Peyer's patch (tissue), 4 donors: ENCODE measurements around the gene KCNQ5.

Experiments
- POLR2A ChIP-seq, 2 donors: fragments of 450-650 bp; IDR thresholded peaks; one replicate each; pipeline ENCODE4 v1.5.1; 2017; ENCODE audit warnings: antibody characterized with exemption in 2 of 2, mild to moderate bottlenecking in 2 of 2, moderate library complexity in 2 of 2
- TF ChIP-seq, protein P1 (sequence below), 6 experiments: fragments of 450-650 bp in 4 of 6; fragments of 200-600 bp in 2 of 6; sonication (generic) in 1 of 6; IDR thresholded peaks; one replicate each; pipeline ENCODE4 v1.5.1; 2017 to 2019; ENCODE audit warnings: antibody characterized with exemption in 6 of 6, mild to moderate bottlenecking in 3 of 6, moderate library complexity in 1 of 6

DNA sequence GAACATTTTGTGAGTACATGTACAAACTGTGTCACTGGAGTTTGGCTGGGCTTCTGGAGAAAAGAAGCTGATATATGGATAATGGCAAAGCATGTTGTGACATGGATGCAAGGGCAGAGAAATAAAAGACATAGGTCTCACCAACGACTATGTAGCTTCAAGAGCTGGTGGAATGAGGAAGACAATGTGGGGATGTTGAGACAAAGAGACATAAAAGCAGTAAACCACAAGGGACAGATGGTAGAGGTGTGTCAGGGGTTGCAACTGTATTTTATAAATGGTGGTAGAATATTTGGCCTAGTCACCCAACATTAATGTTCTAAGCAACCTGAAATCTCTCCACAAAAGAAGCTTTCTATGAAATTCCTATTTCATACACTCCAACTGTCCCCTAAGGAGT is 199.0 kb downstream of the KCNQ5 start:
- TF ChIP-seq, protein P1, sequence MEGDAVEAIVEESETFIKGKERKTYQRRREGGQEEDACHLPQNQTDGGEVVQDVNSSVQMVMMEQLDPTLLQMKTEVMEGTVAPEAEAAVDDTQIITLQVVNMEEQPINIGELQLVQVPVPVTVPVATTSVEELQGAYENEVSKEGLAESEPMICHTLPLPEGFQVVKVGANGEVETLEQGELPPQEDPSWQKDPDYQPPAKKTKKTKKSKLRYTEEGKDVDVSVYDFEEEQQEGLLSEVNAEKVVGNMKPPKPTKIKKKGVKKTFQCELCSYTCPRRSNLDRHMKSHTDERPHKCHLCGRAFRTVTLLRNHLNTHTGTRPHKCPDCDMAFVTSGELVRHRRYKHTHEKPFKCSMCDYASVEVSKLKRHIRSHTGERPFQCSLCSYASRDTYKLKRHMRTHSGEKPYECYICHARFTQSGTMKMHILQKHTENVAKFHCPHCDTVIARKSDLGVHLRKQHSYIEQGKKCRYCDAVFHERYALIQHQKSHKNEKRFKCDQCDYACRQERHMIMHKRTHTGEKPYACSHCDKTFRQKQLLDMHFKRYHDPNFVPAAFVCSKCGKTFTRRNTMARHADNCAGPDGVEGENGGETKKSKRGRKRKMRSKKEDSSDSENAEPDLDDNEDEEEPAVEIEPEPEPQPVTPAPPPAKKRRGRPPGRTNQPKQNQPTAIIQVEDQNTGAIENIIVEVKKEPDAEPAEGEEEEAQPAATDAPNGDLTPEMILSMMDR (IDR thresholded peaks at IDR 0.05), result no peak
- TF ChIP-seq POLR2A (IDR thresholded peaks at IDR 0.05), result no peak
